Measurements from ENCODE around the gene BEND3. TPM values are rescaled to one million over a fixed set of nuclear protein-coding genes. Genes with fewer than 3 reads are reported as not detected.

Gene BEND3
- total RNA-seq, 1 donor from 2014 or later = 10.9 TPM

DNA sequence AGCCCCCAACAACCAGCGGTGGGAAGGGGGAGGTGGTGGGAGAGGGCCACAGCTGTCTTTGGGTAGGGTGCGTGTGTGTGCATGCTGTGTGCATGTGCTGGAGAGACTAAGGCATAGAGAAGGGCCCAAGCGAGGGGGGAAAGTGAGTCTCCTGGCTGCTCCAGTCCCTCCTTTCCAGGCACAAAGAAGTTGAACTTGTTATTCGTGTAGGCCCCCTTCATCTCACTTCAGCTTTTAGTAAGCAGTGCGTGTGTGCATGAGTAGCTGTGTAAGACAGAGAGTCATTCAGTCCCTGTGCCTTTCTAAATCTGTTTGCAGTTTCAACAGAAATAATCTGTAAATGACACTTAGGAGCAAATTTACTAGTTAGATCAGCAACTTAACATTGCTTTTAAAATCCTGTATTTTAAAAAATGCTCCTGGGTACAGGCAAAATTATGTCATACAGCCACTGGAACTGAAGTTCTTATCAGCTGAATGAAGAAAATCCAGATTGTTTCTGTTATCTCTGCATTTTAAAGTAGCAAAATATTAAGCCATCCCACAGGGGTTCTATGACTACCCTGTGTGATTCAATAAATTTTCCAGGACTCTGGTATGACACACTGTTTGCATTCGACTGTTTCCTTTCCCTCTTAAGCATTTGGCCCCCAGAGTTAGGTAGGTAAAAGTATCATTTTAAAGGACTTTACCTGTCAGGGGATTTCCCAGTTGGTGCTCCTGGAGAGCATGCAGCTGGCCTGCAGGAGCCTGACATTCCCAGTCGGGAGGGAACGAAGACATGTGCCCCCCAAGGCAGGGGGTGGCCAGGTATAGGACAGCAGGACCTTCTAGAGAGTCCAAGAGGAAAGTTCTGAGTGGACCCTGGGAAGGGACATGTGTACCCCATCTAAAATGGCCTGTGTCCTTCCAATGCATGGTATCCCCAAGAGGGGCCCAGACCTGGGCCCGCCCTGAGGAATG lies 48.3 kb downstream of the BEND3 start:
- Mint-ChIP-seq H3K4me3 (ENCODE audit: unreplicated experiment) (no peak overlapping the region), H3K27me3 (ENCODE audit: unreplicated experiment) (no peaks in the 10 kb centered on the region), H3K4me1 (ENCODE audit: low read depth, unreplicated experiment) (no peaks in the 10 kb centered on the region), H3K9me3 (ENCODE audit: unreplicated experiment) (peaks cover 2% of the 10 kb centered on the region), H3K36me3 (ENCODE audit: unreplicated experiment) (no peaks in the 10 kb centered on the region), H3K27ac (ENCODE audit: unreplicated experiment) (no peak overlapping the region)
- no peak for DNase-seq
- TF ChIP-seq, protein P1, sequence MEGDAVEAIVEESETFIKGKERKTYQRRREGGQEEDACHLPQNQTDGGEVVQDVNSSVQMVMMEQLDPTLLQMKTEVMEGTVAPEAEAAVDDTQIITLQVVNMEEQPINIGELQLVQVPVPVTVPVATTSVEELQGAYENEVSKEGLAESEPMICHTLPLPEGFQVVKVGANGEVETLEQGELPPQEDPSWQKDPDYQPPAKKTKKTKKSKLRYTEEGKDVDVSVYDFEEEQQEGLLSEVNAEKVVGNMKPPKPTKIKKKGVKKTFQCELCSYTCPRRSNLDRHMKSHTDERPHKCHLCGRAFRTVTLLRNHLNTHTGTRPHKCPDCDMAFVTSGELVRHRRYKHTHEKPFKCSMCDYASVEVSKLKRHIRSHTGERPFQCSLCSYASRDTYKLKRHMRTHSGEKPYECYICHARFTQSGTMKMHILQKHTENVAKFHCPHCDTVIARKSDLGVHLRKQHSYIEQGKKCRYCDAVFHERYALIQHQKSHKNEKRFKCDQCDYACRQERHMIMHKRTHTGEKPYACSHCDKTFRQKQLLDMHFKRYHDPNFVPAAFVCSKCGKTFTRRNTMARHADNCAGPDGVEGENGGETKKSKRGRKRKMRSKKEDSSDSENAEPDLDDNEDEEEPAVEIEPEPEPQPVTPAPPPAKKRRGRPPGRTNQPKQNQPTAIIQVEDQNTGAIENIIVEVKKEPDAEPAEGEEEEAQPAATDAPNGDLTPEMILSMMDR (IDR thresholded peaks at IDR 0.05; ENCODE audit: partially characterized antibody, unreplicated experiment) = no peak

DNA sequence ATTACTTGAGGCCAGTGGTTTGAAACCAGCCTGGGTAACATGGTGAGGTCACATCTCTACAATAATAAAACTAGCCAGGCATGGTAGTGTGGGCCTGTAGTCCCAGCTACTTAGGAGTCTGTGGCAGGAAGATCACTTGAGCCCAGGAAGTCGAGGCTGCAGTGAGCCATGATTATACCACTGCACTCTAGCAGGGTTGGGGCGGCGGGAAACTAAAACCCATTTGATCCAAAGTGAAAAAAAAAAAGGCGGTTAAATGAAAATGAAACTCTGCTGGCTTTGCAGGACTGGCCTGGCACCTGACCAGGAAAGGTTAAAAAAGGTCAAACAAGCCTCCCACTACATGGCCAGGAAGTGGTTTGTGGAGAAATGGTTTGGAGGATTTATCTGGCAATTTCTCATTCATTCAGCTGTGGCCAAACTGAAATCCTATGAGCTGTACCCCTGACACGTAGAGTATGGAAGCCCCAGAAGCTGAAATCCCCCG lies 50.7 kb downstream of the BEND3 start:
- H3K36me3 Mint-ChIP-seq (ENCODE audit: unreplicated experiment) = no peaks in the 10 kb centered on the region
- no peaks in the 10 kb centered on the region for H3K4me1 Mint-ChIP-seq (ENCODE audit: low read depth, unreplicated experiment)
- H3K4me3 Mint-ChIP-seq (ENCODE audit: unreplicated experiment) = no peak overlapping the region
- no peaks in the 10 kb centered on the region for H3K27me3 Mint-ChIP-seq (ENCODE audit: unreplicated experiment)
- DNase-seq = no peak
- TF ChIP-seq, protein P1 (IDR thresholded peaks at IDR 0.05; ENCODE audit: partially characterized antibody, unreplicated experiment) = no peak
- no peak overlapping the region for H3K27ac Mint-ChIP-seq (ENCODE audit: unreplicated experiment)
- H3K9me3 Mint-ChIP-seq (ENCODE audit: unreplicated experiment) = peaks cover 2% of the 10 kb centered on the region

DNA sequence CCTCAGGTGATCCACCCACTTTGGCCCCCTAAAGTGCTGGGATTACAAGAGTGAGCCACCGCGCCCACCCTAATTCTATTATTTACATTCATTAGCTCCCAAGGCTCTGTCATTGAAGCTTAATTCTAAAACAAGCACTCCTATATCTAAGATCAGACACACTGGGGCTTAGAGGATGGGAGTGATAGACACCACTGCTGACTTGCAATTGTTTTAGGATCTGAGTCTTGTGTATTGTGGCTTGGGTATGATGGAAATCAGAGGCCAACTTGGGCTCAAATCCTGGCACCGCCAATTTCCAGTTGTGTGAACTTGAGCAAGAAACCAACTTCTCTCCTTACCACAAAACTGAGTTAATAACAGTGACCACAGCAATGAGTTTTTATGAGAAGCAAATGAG lies 52.6 kb downstream of the BEND3 start:
- TF ChIP-seq, protein P1 (IDR thresholded peaks at IDR 0.05; ENCODE audit: partially characterized antibody, unreplicated experiment) = no peak
- Mint-ChIP-seq H3K4me3 (ENCODE audit: unreplicated experiment) (no peak overlapping the region), H3K27ac (ENCODE audit: unreplicated experiment) (no peak overlapping the region), H3K9me3 (ENCODE audit: unreplicated experiment) (no peaks in the 10 kb centered on the region), H3K4me1 (ENCODE audit: low read depth, unreplicated experiment) (no peaks in the 10 kb centered on the region), H3K27me3 (ENCODE audit: unreplicated experiment) (no peaks in the 10 kb centered on the region), H3K36me3 (ENCODE audit: unreplicated experiment) (no peaks in the 10 kb centered on the region)
- no peak for DNase-seq

DNA sequence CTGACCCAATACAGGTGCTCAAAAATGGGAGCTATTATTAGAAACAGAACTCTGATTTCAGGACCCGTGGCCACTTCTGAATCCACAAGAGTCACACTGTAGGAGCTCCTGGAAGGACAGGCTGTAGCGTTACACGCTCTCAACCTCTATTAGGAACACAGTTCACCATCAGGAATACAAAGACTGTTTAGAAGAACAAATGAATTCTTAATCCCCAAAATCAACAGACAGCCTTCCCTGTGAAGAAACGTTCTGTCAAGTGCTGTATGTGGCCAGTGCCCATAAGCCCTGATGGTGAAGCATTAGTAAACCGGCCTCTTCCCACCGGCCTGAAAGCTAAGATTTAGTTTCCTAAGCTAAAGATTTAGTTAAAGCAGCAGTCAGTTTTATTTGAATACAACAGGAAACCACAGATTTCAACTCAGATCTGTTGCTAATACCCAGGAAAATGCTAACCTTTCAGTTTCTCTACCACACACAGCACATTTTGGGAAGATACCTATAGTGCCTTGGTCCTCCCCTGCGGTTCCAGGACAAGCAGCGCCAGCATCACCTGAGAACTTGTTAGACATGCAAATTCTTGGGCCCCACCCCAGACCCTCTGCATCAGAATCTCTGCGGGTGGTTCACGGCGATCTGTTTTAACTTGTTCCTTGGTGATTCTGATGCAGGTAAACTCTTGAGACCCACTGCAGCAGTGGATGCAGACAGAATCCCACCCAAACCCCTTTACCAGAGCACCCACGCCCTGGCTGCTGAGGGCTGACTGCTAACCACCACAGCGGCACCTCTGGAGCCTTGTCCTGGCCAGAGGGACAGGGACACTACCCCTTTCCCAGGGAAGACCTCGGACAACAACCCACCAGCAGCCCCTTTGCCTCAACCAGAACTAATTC lies 53.9 kb downstream of the BEND3 start:
- no peaks in the 10 kb centered on the region for H3K36me3 Mint-ChIP-seq (ENCODE audit: unreplicated experiment)

More for the DNA sequence above, 53.9 kb downstream of the BEND3 start:
- TF ChIP-seq, protein P1 (IDR thresholded peaks at IDR 0.05; ENCODE audit: partially characterized antibody, unreplicated experiment) = no peak
- Mint-ChIP-seq H3K4me1 (ENCODE audit: low read depth, unreplicated experiment) (no peaks in the 10 kb centered on the region), H3K27me3 (ENCODE audit: unreplicated experiment) (no peaks in the 10 kb centered on the region), H3K4me3 (ENCODE audit: unreplicated experiment) (no peak overlapping the region), H3K27ac (ENCODE audit: unreplicated experiment) (no peak overlapping the region), H3K9me3 (ENCODE audit: unreplicated experiment) (no peaks in the 10 kb centered on the region)
- no peak for DNase-seq
